ENCODE data around the gene NTSR1. TPM values are rescaled to one million over a fixed set of nuclear protein-coding genes. Genes with fewer than 3 reads are reported as not detected.

The NTSR1 gene
- polyA plus RNA-seq, 1 donor from 2014 or later, result 0.05 TPM

- Histone ChIP-seq H3K9ac (ENCODE audit: low read length) (no peak overlapping the region), H4K20me1 (ENCODE audit: insufficient read depth) (no peaks in the 10 kb centered on the region), H2AFZ (ENCODE audit: low read depth, low read length) (no peak overlapping the region), H3K9me2 (ENCODE audit: insufficient read depth, low read length) (no peaks in the 10 kb centered on the region), H3K36me3 (ENCODE audit: insufficient read depth, low read length) (no peaks in the 10 kb centered on the region), H3K79me2 (replicated peaks; ENCODE audit: insufficient read depth, low read length) (no peaks in the 10 kb centered on the region), H3F3A (ENCODE audit: insufficient read depth, low read length, poor library complexity, severe bottlenecking) (peaks cover 7% of the 10 kb centered on the region), H3K9me3 (ENCODE audit: low read length) (no peaks in the 10 kb centered on the region), H3K4me3 (ENCODE audit: low read length) (no peak overlapping the region), H3K27ac (ENCODE audit: low read length) (peak overlapping the region; percentile 86), H3K4me2 (ENCODE audit: low read length) (no peak overlapping the region), H3K27me3 (ENCODE audit: insufficient read depth, low read depth, low read length) (no peaks in the 10 kb centered on the region)
- no peak for TF ChIP-seq EP300 (conservative IDR thresholded peaks at IDR 0.05; ENCODE audit: poor library complexity, severe bottlenecking)
These were observed 18.3 kb upstream of the NTSR1 start for GRCh38 chr20:62690261-62690820.

GRCh38 chr20:62691487-62691886 is 17.1 kb upstream of the NTSR1 start:
- H3K27me3 ChIP-seq (ENCODE audit: insufficient read depth, low read depth, low read length), result no peaks in the 10 kb centered on the region
- H3K9ac ChIP-seq (ENCODE audit: low read length), result peak overlapping the region; percentile 61
- H2AFZ ChIP-seq (ENCODE audit: low read depth, low read length), result no peak overlapping the region
- no peaks in the 10 kb centered on the region for H3F3A ChIP-seq (ENCODE audit: insufficient read depth, low read length, poor library complexity, severe bottlenecking)
- no peaks in the 10 kb centered on the region for H3K79me2 ChIP-seq (replicated peaks; ENCODE audit: insufficient read depth, low read length)
- no peaks in the 10 kb centered on the region for H3K9me2 ChIP-seq (ENCODE audit: insufficient read depth, low read length)
- peak overlapping the region; percentile 86 for H3K27ac ChIP-seq (ENCODE audit: low read length)
- no peaks in the 10 kb centered on the region for H4K20me1 ChIP-seq (ENCODE audit: insufficient read depth)
- H3K4me2 ChIP-seq (ENCODE audit: low read length), result peak overlapping the region; percentile 35
- peak overlapping the region; percentile 49 for H3K4me3 ChIP-seq (ENCODE audit: low read length)
- no peaks in the 10 kb centered on the region for H3K9me3 ChIP-seq (ENCODE audit: low read length)
- TF ChIP-seq EZH2 (IDR thresholded peaks at IDR 0.05; ENCODE audit: borderline replicate concordance, insufficient read depth, low read length, poor library complexity, severe bottlenecking) (no peak), REST (IDR thresholded peaks at IDR 0.05; ENCODE audit: borderline replicate concordance) (peak; percentile 60), RAD21 (conservative IDR thresholded peaks at IDR 0.05) (no peak), MXI1 (conservative IDR thresholded peaks at IDR 0.05; ENCODE audit: poor library complexity, severe bottlenecking) (no peak), TAF1 (IDR thresholded peaks at IDR 0.05; ENCODE audit: low read depth) (no peak), POLR2AphosphoS5 (IDR thresholded peaks at IDR 0.05) (peak; percentile 80), CTCF (IDR thresholded peaks at IDR 0.05; ENCODE audit: poor library complexity, severe bottlenecking) (no peak), EP300 (conservative IDR thresholded peaks at IDR 0.05; ENCODE audit: poor library complexity, severe bottlenecking) (peak; percentile 64), SMC3 (conservative IDR thresholded peaks at IDR 0.05; ENCODE audit: poor library complexity) (peak; percentile 16)
- no peaks in the 10 kb centered on the region for H3K36me3 ChIP-seq (ENCODE audit: insufficient read depth, low read length)

All from neural cell (in vitro differentiated cells).